GM18858 (cell line): ENCODE results near the gene GATAD1.
"Not testable (repeated sequence)": the region's sequence is repeated elsewhere in the genome, so short reads cannot be mapped to it uniquely, and the experiment has no call there.

ENCODE experiments used
- ATAC-seq: cut with Tn5 transposase; IDR thresholded peaks from one replicate; pipeline ENCODE4 v1.9.1; 2021; ENCODE audit not compliant: unreplicated experiment

GATAD1 gene

DNA sequence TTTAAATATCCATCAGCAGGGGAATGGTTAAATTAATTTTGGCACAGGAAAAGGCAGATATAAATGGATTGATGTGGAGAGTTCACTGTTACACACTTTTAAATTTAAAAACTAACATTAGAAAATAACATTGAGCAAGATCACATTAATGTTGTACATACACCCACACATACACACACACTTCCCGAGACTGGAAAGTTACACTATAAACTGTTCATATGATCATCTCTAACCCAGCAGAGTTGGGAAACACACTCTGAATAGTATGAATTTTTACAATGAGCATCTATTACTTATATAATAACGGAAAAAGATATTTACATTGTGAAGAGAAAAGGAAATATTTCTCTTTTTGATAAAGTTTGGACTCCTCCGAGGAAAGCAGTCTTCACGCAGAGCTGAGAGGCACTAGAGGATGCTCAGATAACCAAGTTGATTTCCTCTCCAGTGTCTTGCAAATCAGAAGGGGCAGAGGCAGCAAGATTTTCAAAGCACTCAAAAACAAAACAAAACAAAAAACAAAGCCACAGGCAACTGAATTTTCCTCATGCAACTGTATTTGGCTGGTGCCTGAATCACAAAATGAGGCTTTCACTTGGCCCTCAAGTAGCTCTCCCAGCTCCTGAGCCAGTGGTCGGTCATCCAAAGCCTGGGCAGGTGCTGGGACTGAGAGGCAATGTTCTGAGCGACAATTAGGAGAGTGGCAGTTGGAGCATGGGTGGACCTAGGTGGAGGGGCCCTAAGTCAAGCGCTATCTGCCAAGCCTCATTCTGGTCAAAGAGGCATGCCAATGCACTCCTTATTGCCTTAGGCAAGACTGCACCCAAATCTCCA lies 10.5 kb upstream of the GATAD1 start:
- ATAC-seq: no peak

- no peak for ATAC-seq
Measured at GRCh38 chr7:92437956-92438491, 9.3 kb upstream of the GATAD1 start.

DNA sequence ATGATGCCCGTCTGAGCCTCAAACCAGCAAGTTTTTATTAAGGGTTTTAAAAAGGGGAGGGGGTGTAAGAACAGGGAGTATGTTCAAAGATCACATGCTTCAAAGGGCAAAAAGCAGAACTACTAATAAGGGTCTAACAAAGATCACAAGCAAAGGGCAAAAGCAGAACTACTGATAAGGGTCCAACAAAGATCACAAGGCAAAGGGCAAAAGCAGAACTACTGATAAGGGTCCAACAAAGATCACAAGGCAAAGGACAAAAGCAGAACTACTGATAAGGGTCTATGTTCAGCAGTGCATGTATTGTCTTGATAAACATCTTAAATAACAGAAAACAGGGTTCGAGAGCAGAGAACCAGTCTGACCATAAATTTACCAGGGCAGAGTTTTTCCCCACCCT lies 4.6 kb upstream of the GATAD1 start:
- ATAC-seq: not testable (repeated sequence)

GRCh38 chr7:92446869-92447344 lies 375 bp upstream of the GATAD1 start:
- ATAC-seq: no peak

DNA sequence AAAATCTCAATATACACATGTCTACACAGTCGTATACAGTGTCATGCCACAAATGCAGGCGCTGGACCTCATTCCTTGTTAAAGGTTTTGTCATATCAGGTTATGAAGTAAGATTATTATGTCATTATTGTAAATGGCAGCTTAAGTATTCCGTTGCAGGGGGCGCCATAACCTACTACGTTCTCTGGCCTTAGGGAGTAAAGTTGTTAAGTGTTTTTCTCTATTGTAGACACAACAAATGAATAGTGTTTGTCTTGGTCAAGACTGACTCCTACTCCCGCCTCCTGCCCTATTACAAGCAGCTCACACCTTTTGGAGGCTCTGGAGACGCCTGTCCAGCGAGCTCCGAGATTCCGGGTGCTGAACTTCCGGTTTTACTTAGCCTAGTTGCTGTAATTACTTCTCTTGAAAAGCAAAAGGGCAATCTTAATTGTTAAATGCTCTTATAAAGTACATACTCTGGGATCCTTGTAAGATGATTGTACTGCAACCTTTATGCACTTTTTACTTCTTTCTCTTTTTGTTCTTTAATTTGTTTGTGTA lies 994 bp downstream of the GATAD1 start:
- peak; percentile 33 for ATAC-seq

DNA sequence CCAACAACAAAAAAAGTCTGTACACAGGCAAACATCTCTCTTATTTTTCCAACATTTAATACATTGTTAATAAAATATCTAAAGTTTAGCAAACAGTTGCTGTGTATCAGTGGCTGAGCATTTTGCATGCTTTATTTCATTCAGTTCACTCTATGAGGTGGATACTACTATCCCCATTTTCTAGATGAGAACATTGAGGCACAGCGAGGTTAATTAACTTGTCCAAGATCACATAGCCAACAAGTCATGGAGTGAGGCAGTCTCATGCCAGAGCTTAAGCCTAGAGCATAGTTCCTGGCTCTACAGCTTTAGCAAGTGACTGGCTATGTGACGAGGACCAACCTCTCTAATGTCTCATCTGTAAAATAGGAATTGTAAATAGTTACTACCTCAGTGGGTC lies 4.4 kb downstream of the GATAD1 start:
- ATAC-seq: no peak

DNA sequence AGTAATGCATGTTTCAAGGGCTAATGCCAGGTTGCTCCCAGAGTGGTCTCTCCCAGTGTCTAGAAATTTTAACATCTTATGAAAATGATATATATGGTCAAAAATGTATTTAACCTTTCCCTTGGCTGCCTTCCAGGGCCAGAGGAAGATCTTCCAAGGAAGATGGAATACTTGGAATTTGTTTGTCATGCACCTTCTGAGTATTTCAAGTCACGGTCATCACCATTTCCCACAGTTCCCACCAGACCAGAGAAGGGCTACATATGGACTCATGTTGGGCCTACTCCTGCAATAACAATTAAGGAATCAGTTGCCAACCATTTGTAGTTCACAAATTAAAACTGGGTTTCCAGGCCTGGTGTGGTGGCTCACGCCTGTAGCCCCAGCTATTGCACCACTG lies 9.0 kb downstream of the GATAD1 start:
- ATAC-seq: no peak

GRCh38 chr7:92460109-92460508 lies 12.8 kb downstream of the GATAD1 start:
- no peak for ATAC-seq

DNA sequence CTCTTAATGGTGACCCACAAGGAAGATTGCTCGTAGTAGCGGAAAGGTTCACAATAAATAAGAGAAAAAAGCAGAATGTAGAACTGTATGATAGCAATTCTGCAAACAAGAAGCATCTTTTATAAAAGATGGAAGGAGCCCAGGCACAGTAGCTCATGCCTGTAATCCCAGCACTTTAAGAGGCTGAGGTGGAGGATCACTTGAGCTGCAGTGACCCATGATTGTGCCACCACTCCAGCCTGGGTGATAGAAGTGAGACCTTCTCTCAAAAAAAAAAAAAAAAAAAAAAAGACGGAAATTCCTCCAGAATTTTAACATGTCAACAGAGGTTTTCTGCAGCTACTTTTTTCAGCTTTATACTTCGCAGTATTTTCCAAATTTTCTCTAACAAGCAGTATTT lies 13.2 kb downstream of the GATAD1 start:
- ATAC-seq: no peak

- ATAC-seq: peak; percentile 72
Measured at GRCh38 chr7:92461027-92462003, 14.0 kb downstream of the GATAD1 start.

GRCh38 chr7:92462560-92462959 lies 15.3 kb downstream of the GATAD1 start:
- ATAC-seq: no peak

- ATAC-seq: no peak
Measured at GRCh38 chr7:92464515-92464914, 17.2 kb downstream of the GATAD1 start.

DNA sequence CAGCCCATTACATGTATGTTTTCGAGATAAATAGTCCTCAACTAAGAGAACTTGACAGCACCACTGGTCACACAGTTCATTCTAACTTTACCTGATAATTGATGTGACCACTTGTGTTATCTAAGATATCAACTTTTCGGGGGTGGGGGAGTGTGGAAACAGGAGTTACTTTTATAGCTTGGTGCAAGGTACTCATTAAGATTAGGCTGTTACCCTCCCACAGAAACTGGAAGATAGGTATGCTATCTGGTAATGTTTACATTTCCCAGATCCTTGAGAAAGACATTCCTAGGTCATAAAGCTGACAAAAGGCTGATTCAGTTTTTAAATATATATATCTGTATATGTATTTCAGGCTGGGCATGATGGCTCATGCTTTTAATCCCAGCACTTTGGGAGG lies 19.4 kb downstream of the GATAD1 start:
- no peak for ATAC-seq

DNA sequence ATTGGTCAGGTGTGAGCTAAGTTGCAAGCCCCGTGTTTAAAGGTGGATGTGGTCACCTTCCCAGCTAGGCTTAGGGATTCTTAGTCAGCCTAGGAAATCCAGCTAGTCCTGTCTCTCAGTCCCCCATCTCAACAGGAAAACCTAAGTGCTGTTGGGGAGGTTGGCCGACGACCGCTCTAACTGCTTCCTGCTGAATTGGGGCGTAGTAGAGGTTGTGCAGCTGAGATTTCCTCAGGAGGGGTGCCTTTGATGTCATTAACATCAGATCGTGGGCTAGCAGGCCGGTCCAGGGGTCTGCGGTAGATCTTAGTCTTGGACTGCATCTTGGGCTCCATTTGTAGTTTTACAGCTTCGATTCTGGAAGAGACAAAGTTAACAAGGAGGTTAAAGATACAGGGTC lies 21.3 kb downstream of the GATAD1 start:
- ATAC-seq: not testable (repeated sequence)

GRCh38 chr7:92473989-92474388 lies 26.7 kb downstream of the GATAD1 start:
- ATAC-seq: not testable (repeated sequence)

GRCh38 chr7:92475261-92475770 lies 28.0 kb downstream of the GATAD1 start:
- not testable (repeated sequence) for ATAC-seq

DNA sequence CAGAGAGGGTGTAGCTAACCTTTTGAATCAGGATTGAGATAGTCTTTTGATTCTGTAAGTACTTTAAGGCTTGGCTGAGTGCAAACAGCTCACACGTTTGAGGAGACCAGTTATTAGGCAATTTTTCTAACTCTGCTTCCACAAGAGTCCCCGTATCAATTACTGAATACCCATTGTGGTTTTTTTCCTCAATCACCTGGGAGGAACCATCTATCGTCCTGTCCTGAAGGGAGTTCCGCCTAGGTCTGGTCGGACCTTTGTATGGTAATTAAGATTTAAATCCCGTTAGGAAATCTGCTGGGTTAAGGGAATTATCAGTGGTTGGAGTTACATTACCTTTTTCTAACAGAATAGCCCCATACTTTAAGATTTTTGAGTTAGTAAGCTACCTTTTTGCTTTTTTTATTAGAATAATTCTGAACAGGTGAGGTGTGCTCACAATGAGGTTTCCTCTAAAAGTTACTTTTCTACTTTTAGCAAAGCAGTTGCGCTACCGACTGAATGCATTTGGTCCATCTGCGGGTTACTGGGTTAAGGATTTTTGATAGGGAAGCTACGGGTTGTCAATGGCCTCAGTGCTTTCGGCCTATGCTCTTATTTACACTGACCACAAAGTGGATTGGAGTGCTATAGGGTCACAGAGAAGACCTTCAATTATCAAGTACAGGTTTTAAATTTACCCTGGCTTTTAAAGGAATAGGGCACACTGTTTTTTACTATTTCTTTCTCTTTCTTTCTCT lies 28.7 kb downstream of the GATAD1 start:
- not testable (repeated sequence) for ATAC-seq

GRCh38 chr7:92477681-92478080 lies 30.4 kb downstream of the GATAD1 start, which contains the start of gene ERVW-1:
Gene ERVW-1 (minus strand): TSS chr7:92477946. CDS start chr7:92470381, 7,565 bp downstream.
- not testable (repeated sequence) for ATAC-seq

GRCh38 chr7:92478095-92478494 lies 30.8 kb downstream of the GATAD1 start:
- ATAC-seq: no peak

DNA sequence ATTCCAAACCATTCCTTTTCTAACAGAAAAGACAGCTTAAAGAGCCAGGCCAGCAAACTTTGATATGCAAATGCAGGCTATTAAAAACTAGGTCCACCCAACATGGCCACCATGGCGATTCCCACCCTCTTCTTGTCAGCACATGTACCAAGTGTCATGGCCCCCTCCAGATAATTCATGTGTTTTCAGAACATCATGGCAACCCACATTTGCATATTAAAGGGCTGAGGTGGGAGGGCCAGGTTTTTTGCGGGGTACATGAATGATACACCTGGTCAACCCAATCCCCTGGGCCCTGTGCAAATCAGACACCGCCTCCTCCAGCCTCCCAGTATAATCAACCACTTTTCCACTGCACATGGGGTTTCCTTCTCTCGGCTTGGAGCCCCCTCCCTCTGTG lies 31.4 kb downstream of the GATAD1 start:
- ATAC-seq: no peak
